ENCODE measurements around the gene EXOC4. TPM values are rescaled to one million over a fixed set of nuclear protein-coding genes. Genes with fewer than 3 reads are reported as not detected.

The EXOC4 gene
- total RNA-seq, 1 experiment from 2014 or later = 75.8 TPM

- no peaks in the 10 kb centered on the region for H3K27me3 Mint-ChIP-seq (ENCODE audit: low read depth)
These were observed 4.0 kb upstream of the EXOC4 start for GRCh38 chr7:133248901-133249300.

More at GRCh38 chr7:133248901-133249300, 4.0 kb upstream of the EXOC4 start:
- no peak overlapping the region for H4K91ac ChIP-seq (ENCODE audit: insufficient read length, low read depth, low read length)
- no peak overlapping the region for H4K5ac ChIP-seq (ENCODE audit: insufficient read length, low read depth, low read length)
- H3K4ac ChIP-seq (ENCODE audit: low read depth, low read length) = no peak overlapping the region
- no peak overlapping the region for H3K23ac ChIP-seq (ENCODE audit: insufficient read length, low read depth, low read length)
- no peaks in the 10 kb centered on the region for H3K4me1 ChIP-seq (ENCODE audit: insufficient read depth, low read length)
- no peak overlapping the region for H2BK5ac ChIP-seq (ENCODE audit: insufficient read length, low read length)
- Mint-ChIP-seq H3K36me3 (ENCODE audit: insufficient read depth in 1 of 3, low read depth in 3 of 3) (no peaks in the 10 kb centered on the region; a peak in 1 of 7 replicates), H3K9me3 (0 out of 5 replicates have a peak, but pooled peaks cover 0 to 3% of the 10 kb centered on the region in 2 experiments), H3K4me1 (peaks cover 4 to 5% of the 10 kb centered on the region in 2 experiments), H3K4me3 (no peak overlapping the region), H3K27ac (no peak overlapping the region)
- H4K20me1 ChIP-seq (ENCODE audit: control insufficient read depth, insufficient read depth, insufficient read length) = no peaks in the 10 kb centered on the region
- H3K27me3 ChIP-seq (ENCODE audit: insufficient read depth, low read length) = no peaks in the 10 kb centered on the region
- H3K27ac ChIP-seq (ENCODE audit: insufficient read length, low read depth, low read length) = no peak overlapping the region
- no peak for TF ChIP-seq CTCF (conservative IDR thresholded peaks at IDR 0.05)
- H3K4me2 ChIP-seq (ENCODE audit: insufficient read depth, insufficient read length, low read length) = no peak overlapping the region
- H3K79me1 ChIP-seq (ENCODE audit: insufficient read depth, low read depth, low read length, poor library complexity, severe bottlenecking) = no peaks in the 10 kb centered on the region
- no peak overlapping the region for H2BK15ac ChIP-seq (ENCODE audit: low read depth, low read length)
- H3K9me3 ChIP-seq (ENCODE audit: control insufficient read depth, low read depth, low read length) = no peaks in the 10 kb centered on the region
- no peak overlapping the region for H2BK20ac ChIP-seq (ENCODE audit: low read depth, low read length, poor library complexity, severe bottlenecking)
- peaks cover 5% of the 10 kb centered on the region for H3K23me2 ChIP-seq (ENCODE audit: insufficient read length, low read depth, low read length, poor library complexity, severe bottlenecking)
- no peak for DNase-seq
- no peaks in the 10 kb centered on the region; the same call in 1 of the 2 replicates for H3K79me2 ChIP-seq (ENCODE audit: insufficient read depth, low read length)
- H2BK120ac ChIP-seq (ENCODE audit: low read depth, low read length, poor library complexity, severe bottlenecking) = no peak overlapping the region
- H3K9ac ChIP-seq (ENCODE audit: extremely low read depth, insufficient read length, low read length) = no peak overlapping the region
- H2AK5ac ChIP-seq (ENCODE audit: insufficient read length, low read length) = no peak overlapping the region
- H3K56ac ChIP-seq (ENCODE audit: insufficient read length, low read depth, low read length) = no peak overlapping the region
- no peak overlapping the region for H2BK12ac ChIP-seq (ENCODE audit: insufficient read length, low read depth, low read length)
- H3K14ac ChIP-seq (ENCODE audit: insufficient read depth, low read length) = no peak overlapping the region
- no peak overlapping the region for H3T11ph ChIP-seq (ENCODE audit: low read length)
- WGBS (ENCODE audit: extremely low coverage, insufficient read length, low lambda C conversion rate) = no CpG with 5 or more reads among the region's 2 CpGs
- no peak overlapping the region for H3K18ac ChIP-seq (ENCODE audit: insufficient read length, low read depth, low read length)
- H2AFZ ChIP-seq (ENCODE audit: low read length) = no peak overlapping the region
- no peak overlapping the region for H4K8ac ChIP-seq (replicated peaks; ENCODE audit: insufficient read length, low read depth, low read length)
